DOHH2 (cell line): ENCODE results near the gene EBF3.

Experiments
- H3F3A ChIP-seq: fragments of 200-600 bp; sonication (generic), shearing (Covaris generic); 2 replicates; pipeline ENCODE4 v1.6.0; 2016; ENCODE audit warnings: antibody characterized with exemption, mild to moderate bottlenecking; ENCODE audit not compliant: control insufficient read depth, insufficient read depth
- H3K27ac ChIP-seq: fragments of 200-600 bp; sonication (generic); 2 replicates; pipeline ENCODE4 v1.5.1; 2014; ENCODE audit warnings: low read depth, mild to moderate bottlenecking, low read length, moderate library complexity
- H3K27me3 ChIP-seq: fragments of 200-600 bp; sonication (generic); 2 replicates; pipeline ENCODE4 v1.6.1; 2014; ENCODE audit warnings: mild to moderate bottlenecking, low read length, mixed read lengths; ENCODE audit not compliant: control insufficient read depth
- H3K36me3 ChIP-seq: fragments of 200-600 bp; sonication (generic); 2 replicates; pipeline ENCODE4 v1.6.1; 2014; ENCODE audit warnings: mild to moderate bottlenecking, low read length, moderate library complexity, mixed read lengths; ENCODE audit not compliant: control insufficient read depth
- H3K4me1 ChIP-seq: fragments of 200-600 bp; sonication (generic); 2 replicates; pipeline ENCODE4 v1.6.1; 2014; ENCODE audit warnings: mild to moderate bottlenecking, low read length, mixed read lengths; ENCODE audit not compliant: control insufficient read depth
- H3K4me2 ChIP-seq: fragments of 200-600 bp; sonication (generic); 2 replicates; pipeline ENCODE4 v1.6.0; 2014; ENCODE audit warnings: mild to moderate bottlenecking, low read length, moderate library complexity
- H3K4me3 ChIP-seq: fragments of 200-600 bp; sonication (generic); 2 replicates; pipeline ENCODE4 v1.5.1; 2014; ENCODE audit warnings: mild to moderate bottlenecking, low read length, mixed read lengths
- H3K79me2 ChIP-seq: fragments of 200-600 bp; sonication (generic); 2 replicates; pipeline ENCODE4 v1.6.1; 2014; ENCODE audit warnings: mild to moderate bottlenecking, low read length, mixed read lengths; ENCODE audit not compliant: control insufficient read depth
- H3K9me2 ChIP-seq: fragments of 200-600 bp; sonication (generic); replicated peaks from 2 replicates; pipeline ENCODE4 v1.6.1; 2014; ENCODE audit warnings: mild to moderate bottlenecking, low read length, mixed read lengths; ENCODE audit not compliant: control insufficient read depth
- H3K9me3 ChIP-seq: fragments of 200-600 bp; sonication (generic); 2 replicates; pipeline ENCODE4 v1.6.1; 2014; ENCODE audit warnings: antibody characterized with exemption, low read length, mixed read lengths; ENCODE audit not compliant: control insufficient read depth, insufficient read depth
- H4K20me1 ChIP-seq: fragments of 200-600 bp; sonication (generic); 2 replicates; pipeline ENCODE4 v1.6.0; 2014; ENCODE audit warnings: low read depth, mild to moderate bottlenecking, antibody characterized with exemption, low read length, moderate library complexity; ENCODE audit not compliant: control insufficient read depth, insufficient read depth
- CTCF ChIP-seq: fragments of 200-600 bp; sonication (generic); IDR thresholded peaks from one replicate; pipeline ENCODE4 v1.5.1; 2014; ENCODE audit warnings: antibody characterized with exemption, mild to moderate bottlenecking, low read depth, low read length; ENCODE audit not compliant: poor library complexity, severe bottlenecking
- EZH2phosphoT487 ChIP-seq: fragments of 200-600 bp; sonication (generic); IDR thresholded peaks from 2 replicates; pipeline ENCODE4 v1.6.1; 2017; ENCODE audit warnings: borderline replicate concordance, mild to moderate bottlenecking, antibody characterized with exemption, low read length, moderate library complexity, mixed read lengths

Gene EBF3

DNA sequence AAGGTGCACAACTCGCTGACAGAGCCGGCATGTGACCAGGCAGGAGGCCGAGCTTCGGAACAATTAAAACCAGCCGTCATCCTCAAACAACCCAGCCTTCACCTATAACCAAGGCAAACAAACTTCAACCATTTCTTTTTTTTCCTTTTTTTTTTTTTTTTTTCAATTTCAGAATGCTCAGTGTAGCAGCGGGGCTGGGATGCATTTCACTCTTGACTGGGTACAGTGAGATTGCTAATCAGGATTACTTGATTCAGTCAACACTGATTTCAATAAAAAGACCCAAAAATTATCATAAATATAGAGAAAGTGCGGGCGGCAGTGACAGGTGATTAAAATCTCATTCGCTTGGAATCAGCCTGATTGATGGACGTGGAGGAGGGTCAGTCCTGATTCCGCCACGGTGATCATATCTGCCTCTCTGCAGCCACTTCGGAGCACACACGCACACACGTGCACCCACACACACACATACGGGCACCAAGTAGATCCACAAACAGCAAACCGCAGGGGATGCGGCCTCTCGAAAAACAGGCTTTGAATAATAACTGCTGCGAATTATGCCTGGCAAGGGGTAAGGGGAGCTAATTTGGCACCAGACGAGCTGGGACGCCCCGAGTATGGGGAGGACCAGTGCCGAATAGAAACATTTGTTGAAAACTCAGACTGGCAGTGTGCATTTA, 31.2 kb downstream of the EBF3 start:
- Histone ChIP-seq H3F3A (no peaks in the 10 kb centered on the region), H3K27me3 (no peaks in the 10 kb centered on the region), H3K4me1 (no peaks in the 10 kb centered on the region), H3K36me3 (no peaks in the 10 kb centered on the region), H3K9me2 (no peaks in the 10 kb centered on the region), H3K79me2 (no peaks in the 10 kb centered on the region), H3K9me3 (no peaks in the 10 kb centered on the region), H4K20me1 (no peaks in the 10 kb centered on the region), H3K27ac (no peak overlapping the region), H3K4me3 (no peak overlapping the region), H3K4me2 (no peak overlapping the region)
- no peak for TF ChIP-seq CTCF
- no peak for TF ChIP-seq EZH2phosphoT487

DNA sequence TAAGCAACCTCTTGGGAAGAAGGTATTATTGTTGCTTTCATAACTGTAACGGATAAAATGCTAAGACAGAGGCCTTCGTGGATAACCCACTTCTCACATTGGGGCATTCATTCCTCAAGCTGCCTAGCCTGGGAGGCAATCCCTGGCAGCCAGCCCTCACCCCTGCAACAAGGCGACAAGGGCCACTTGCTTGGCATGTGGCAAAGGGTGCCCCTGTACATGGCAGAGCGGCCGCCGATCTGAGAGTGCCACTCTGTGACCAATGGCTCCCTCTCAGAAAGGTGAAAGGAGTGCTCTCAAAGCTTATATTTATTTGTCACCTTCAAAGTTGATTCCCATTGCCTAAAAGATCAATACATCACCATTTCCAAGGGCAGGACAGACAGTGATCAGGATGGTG, 31.9 kb downstream of the EBF3 start:
- Histone ChIP-seq H3K4me2 (no peak overlapping the region), H3K79me2 (no peaks in the 10 kb centered on the region), H3K27me3 (no peaks in the 10 kb centered on the region), H3F3A (no peaks in the 10 kb centered on the region), H3K9me2 (no peaks in the 10 kb centered on the region), H3K9me3 (no peaks in the 10 kb centered on the region), H3K4me1 (no peaks in the 10 kb centered on the region), H3K4me3 (no peak overlapping the region), H3K36me3 (no peaks in the 10 kb centered on the region), H4K20me1 (no peaks in the 10 kb centered on the region), H3K27ac (no peak overlapping the region)
- TF ChIP-seq CTCF (no peak), EZH2phosphoT487 (no peak)

- Histone ChIP-seq H3K79me2 (no peaks in the 10 kb centered on the region), H3K36me3 (no peaks in the 10 kb centered on the region), H3K27me3 (no peaks in the 10 kb centered on the region), H3K4me1 (no peaks in the 10 kb centered on the region), H3K9me3 (no peaks in the 10 kb centered on the region), H3F3A (no peaks in the 10 kb centered on the region), H3K27ac (no peak overlapping the region), H3K9me2 (no peaks in the 10 kb centered on the region), H3K4me2 (no peak overlapping the region), H4K20me1 (no peaks in the 10 kb centered on the region), H3K4me3 (no peak overlapping the region)
- TF ChIP-seq EZH2phosphoT487 (no peak), CTCF (no peak)
These were observed 34.5 kb downstream of the EBF3 start for GRCh38 chr10:129929343-129930292.
